ENCODE measurements around the gene EEFSEC.

GRCh38 chr3:128269796-128270195 is 116.5 kb downstream of the EEFSEC start:
- no peak for TF ChIP-seq CTCF (conservative IDR thresholded peaks at IDR 0.05; ENCODE audit: low read depth, low read length)
- no peak for TF ChIP-seq EZH2 (IDR thresholded peaks at IDR 0.05; ENCODE audit: low read length, unreplicated experiment)

Measured in PC-3 (cell line).